A549 (cell line): ENCODE measurements around the gene EXOSC1. TPM values are rescaled to one million over a fixed set of nuclear protein-coding genes. Genes with fewer than 3 reads are reported as not detected.

Experiments used
- ATAC-seq, 2 experiments: fragments of 200-7000 bp in 1 of 2; fragments of >200 bp in 1 of 2; cut with Nextera tagmentation in 1 of 2; cut with Tn5 transposase in 1 of 2; 3 replicates each; pipeline versions ENCODE4 v1.8.0 to v1.9.1; 2018 to 2020; ENCODE audit warnings: mild to moderate bottlenecking in 1 of 2, moderate library complexity in 1 of 2
- CTCF ChIA-PET: fragments of 300-600 bp; sonication (Branson Sonifier 250); formaldehyde crosslinking; extraction: SDS; loops from one replicate; lab custom pipeline; 2021; ENCODE audit warnings: antibody characterized with exemption, inconsistent platforms; lab: Yijun Ruan, JAX
- POLR2A ChIA-PET: fragments of 350-600 bp; formaldehyde crosslinking; extraction: SDS; loops from one replicate; lab custom pipeline; 2021; ENCODE audit warnings: antibody characterized with exemption, inconsistent platforms; lab: Yijun Ruan, JAX
- DNase-seq, 2 experiments: peaks; one replicate each; pipeline versions ENCODE4 v3.0.0 to v3.0.0-alpha.2; 2011 to 2016; ENCODE audit warnings: low read depth in 1 of 2, low spot score in 1 of 2
- FAIRE-seq: peaks from 2 replicates; lab custom pipeline; 2011; peaks lifted over from hg19 to GRCh38; lab: Jason Lieb, UNC
- H3K27ac ChIP-seq, 2 experiments: fragments of >200 bp; sonication (Bioruptor Twin); formaldehyde crosslinking; 3 replicates each; pipeline ENCODE4 v1.5.1; 2016 to 2017
- H3K4me1 ChIP-seq: fragments of >200 bp; sonication (Bioruptor Twin); formaldehyde crosslinking; 3 replicates; pipeline ENCODE4 v1.6.1; 2016
- H3K4me2 ChIP-seq: fragments of >200 bp; sonication (Bioruptor Twin); formaldehyde crosslinking; 3 replicates; pipeline ENCODE4 v1.6.1; 2016
- H3K4me3 ChIP-seq: fragments of >200 bp; sonication (Bioruptor Twin); formaldehyde crosslinking; 3 replicates; pipeline ENCODE4 v1.5.1; 2016
- H3K9me3 ChIP-seq: fragments of >200 bp; sonication (Bioruptor Twin); formaldehyde crosslinking; 3 replicates; pipeline ENCODE4 v1.6.1; 2016
- BHLHE40 ChIP-seq: IDR thresholded peaks from 2 replicates; pipeline ENCODE4 v1.6.1; 2012; ENCODE audit warnings: low read depth, low read length, inconsistent platforms
- EHF ChIP-seq: fragments of 250-450 bp; sonication (Bioruptor Pico); IDR thresholded peaks from 2 replicates; pipeline ENCODE4 v1.5.0; 2020; ENCODE audit warnings: mild to moderate bottlenecking
- FOSB ChIP-seq: fragments of 250-450 bp; sonication (Bioruptor Pico); IDR thresholded peaks from 2 replicates; pipeline ENCODE4 v1.5.0; 2020; ENCODE audit warnings: mild to moderate bottlenecking, moderate library complexity
- FOSL2 ChIP-seq, 2 experiments: fragments of 450-650 bp in 1 of 2; fragments of >200 bp in 1 of 2; sonication (Bioruptor Twin) in 1 of 2; formaldehyde crosslinking; IDR thresholded peaks; 2 replicates each; pipeline versions ENCODE4 v1.5.0 to v1.6.1; 2016 to 2020; ENCODE audit warnings: mild to moderate bottlenecking in 1 of 2, moderate library complexity in 1 of 2
- FOXS1 ChIP-seq: fragments of 250-450 bp; sonication (Bioruptor Pico); IDR thresholded peaks from 2 replicates; pipeline ENCODE4 v1.5.0; 2020; ENCODE audit warnings: mild to moderate bottlenecking, moderate library complexity
- GATA3 ChIP-seq: IDR thresholded peaks from 2 replicates; pipeline ENCODE4 v1.6.1; 2012; ENCODE audit warnings: borderline replicate concordance
- HOXB5 ChIP-seq: fragments of 250-450 bp; sonication (Bioruptor Pico); IDR thresholded peaks from 2 replicates; pipeline ENCODE4 v1.5.0; 2020; ENCODE audit warnings: mild to moderate bottlenecking, moderate library complexity
- JUNB ChIP-seq: fragments of >200 bp; sonication (Bioruptor Twin); formaldehyde crosslinking; IDR thresholded peaks from 2 replicates; pipeline ENCODE4 v1.6.1; 2016
- KDM1A ChIP-seq: fragments of 200-600 bp; sonication (generic); IDR thresholded peaks from 2 replicates; pipeline ENCODE4 v1.6.1; 2016; ENCODE audit warnings: low read depth, mild to moderate bottlenecking
- KDM5A ChIP-seq: fragments of 200-600 bp; sonication (generic); IDR thresholded peaks from 2 replicates; pipeline ENCODE4 v1.6.1; 2016; ENCODE audit warnings: antibody characterized with exemption, mild to moderate bottlenecking
- MAFK ChIP-seq: fragments of 450-650 bp; IDR thresholded peaks from 2 replicates; pipeline ENCODE4 v1.6.1; 2014; ENCODE audit not compliant: partially characterized antibody
- NFE2L2 ChIP-seq: fragments of 150-350 bp; conservative IDR thresholded peaks from 2 replicates; pipeline ENCODE4 v1.6.1; 2014; ENCODE audit warnings: low read length
- PHF8 ChIP-seq: fragments of 200-600 bp; sonication (generic); IDR thresholded peaks from 2 replicates; pipeline ENCODE4 v1.6.1; 2016; ENCODE audit warnings: low read depth, mild to moderate bottlenecking, antibody characterized with exemption, moderate library complexity, borderline replicate concordance
- POLR2AphosphoS2 ChIP-seq: conservative IDR thresholded peaks from 2 replicates; pipeline ENCODE4 v1.6.1; 2012; ENCODE audit warnings: low read length, improper control_type of control experiment, inconsistent platforms
- RCOR1 ChIP-seq: fragments of 150-350 bp; IDR thresholded peaks from 2 replicates; pipeline ENCODE4 v1.6.1; 2014; ENCODE audit warnings: antibody characterized with exemption, low read length, low read depth
- SMC3 ChIP-seq: fragments of >200 bp; sonication (Bioruptor Twin); formaldehyde crosslinking; IDR thresholded peaks from 3 replicates; pipeline ENCODE4 v1.6.1; 2018; ENCODE audit warnings: inconsistent platforms
- TP53 ChIP-seq: fragments of 250-450 bp; sonication (Bioruptor Pico); IDR thresholded peaks from 2 replicates; pipeline ENCODE4 v1.5.0; 2021; ENCODE audit warnings: mild to moderate bottlenecking, moderate library complexity
- ZC3H11A ChIP-seq: fragments of 450-650 bp; IDR thresholded peaks from 2 replicates; pipeline ENCODE4 v1.6.1; 2014; ENCODE audit warnings: antibody characterized with exemption, mild to moderate bottlenecking
- ZFP36 ChIP-seq: fragments of 450-650 bp; IDR thresholded peaks from 2 replicates; pipeline ENCODE4 v1.6.1; 2014; ENCODE audit warnings: borderline replicate concordance; ENCODE audit not compliant: partially characterized antibody
- ZNF302 ChIP-seq: fragments of 250-450 bp; sonication (Bioruptor Pico); IDR thresholded peaks from 2 replicates; pipeline ENCODE4 v1.9.0; 2021; ENCODE audit warnings: inconsistent platforms, mild to moderate bottlenecking, moderate library complexity
- ZSCAN20 ChIP-seq: fragments of 250-450 bp; sonication (Bioruptor Pico); IDR thresholded peaks from 2 replicates; pipeline ENCODE4 v1.8.0; 2022; ENCODE audit warnings: mild to moderate bottlenecking, moderate library complexity
- WGBS: methylation state at CpG from one replicate; pipeline ENCODE4 v1.1.6; 2017; ENCODE audit errors: missing lambda C conversion rate; 5-methylcytosine and 5-hydroxymethylcytosine counted together
- polyA plus RNA-seq, 4 experiments: library from polyadenylated mRNA; depleted of rRNA in 3 of 4; stranded (reverse); fragments of >200 nt; fragmentation: RNase III in 1 of 4; extraction: RNeasy Plus Mini Kit Qiagen cat#74134 plus additional on column Dnase treatment in 1 of 4; gene quantifications; 2 replicates in 3 of 4; 3 replicates in 1 of 4; pipeline ENCODE4 v1.2.3, GENCODE V29; 2011 to 2017
- TF ChIP-seq, protein P1 (sequence below): fragments of >200 bp; sonication (Bioruptor Twin); formaldehyde crosslinking; IDR thresholded peaks from 3 replicates; pipeline ENCODE4 v1.6.1; 2016
- TF ChIP-seq, protein P2 (sequence below): IDR thresholded peaks from 2 replicates; pipeline ENCODE4 v1.6.1; 2012; ENCODE audit warnings: low read depth, borderline replicate concordance
- TF ChIP-seq, protein P3 (sequence below): fragments of 250-450 bp; sonication (Bioruptor Pico); IDR thresholded peaks from 2 replicates; pipeline ENCODE4 v1.5.0; 2020; ENCODE audit warnings: low read depth, mild to moderate bottlenecking, moderate library complexity

The EXOSC1 gene
- polyA plus RNA-seq, 2 of the 4 experiments (the other 2 are of a cell fraction): 54.8 to 64.0 TPM

DNA sequence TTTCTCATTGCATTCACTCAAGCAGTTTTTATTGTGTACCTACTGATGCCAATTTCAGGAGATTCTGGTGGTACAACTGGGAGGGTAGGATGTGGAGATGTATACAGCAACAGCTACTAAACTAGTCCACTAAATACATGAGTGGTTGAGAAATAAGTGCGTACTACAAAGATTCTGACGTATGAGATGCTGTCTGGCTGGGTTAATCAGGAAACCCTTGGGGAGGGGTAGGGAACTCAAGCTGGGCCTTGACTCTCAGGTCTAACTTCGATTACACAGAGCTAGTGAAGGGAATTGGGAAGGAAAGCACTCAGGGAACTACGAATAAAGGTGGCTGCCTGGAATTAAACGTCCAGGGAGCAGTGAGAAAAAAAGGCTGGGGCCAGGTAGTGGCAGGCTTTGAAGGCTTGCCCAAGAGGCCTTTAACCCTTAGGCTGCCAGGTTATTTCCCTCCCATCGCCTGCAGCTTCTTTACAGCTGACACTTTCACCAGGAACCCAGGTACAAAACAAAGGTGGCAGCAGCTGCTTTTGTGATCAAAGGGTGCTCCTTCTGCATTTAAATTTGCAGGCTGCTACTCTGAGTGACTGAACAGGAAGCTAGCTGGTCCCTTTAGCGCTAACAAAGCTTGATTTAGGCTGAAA lies 49.2 kb upstream of the EXOSC1 start:
- Histone ChIP-seq H3K4me1 (peaks cover 19% of the 10 kb centered on the region; the same call in 2 of the 3 replicates), H3K4me3 (no peak overlapping the region), H3K9me3 (no peaks in the 10 kb centered on the region), H3K4me2 (no peak overlapping the region), H3K27ac (no peak overlapping the region)
- no peak for TF ChIP-seq MAFK
- TF ChIP-seq ZSCAN20 (CRISPR knock-in tag): no peak
- TF ChIP-seq, protein P1, sequence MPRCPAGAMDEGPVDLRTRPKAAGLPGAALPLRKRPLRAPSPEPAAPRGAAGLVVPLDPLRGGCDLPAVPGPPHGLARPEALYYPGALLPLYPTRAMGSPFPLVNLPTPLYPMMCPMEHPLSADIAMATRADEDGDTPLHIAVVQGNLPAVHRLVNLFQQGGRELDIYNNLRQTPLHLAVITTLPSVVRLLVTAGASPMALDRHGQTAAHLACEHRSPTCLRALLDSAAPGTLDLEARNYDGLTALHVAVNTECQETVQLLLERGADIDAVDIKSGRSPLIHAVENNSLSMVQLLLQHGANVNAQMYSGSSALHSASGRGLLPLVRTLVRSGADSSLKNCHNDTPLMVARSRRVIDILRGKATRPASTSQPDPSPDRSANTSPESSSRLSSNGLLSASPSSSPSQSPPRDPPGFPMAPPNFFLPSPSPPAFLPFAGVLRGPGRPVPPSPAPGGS: no peak
- TF ChIP-seq FOXS1 (CRISPR knock-in tag): no peak
- no peak for TF ChIP-seq KDM5A
- no peak for TF ChIP-seq PHF8
- no peak for TF ChIP-seq POLR2AphosphoS2
- no peak for TF ChIP-seq JUNB
- TF ChIP-seq, protein P2, sequence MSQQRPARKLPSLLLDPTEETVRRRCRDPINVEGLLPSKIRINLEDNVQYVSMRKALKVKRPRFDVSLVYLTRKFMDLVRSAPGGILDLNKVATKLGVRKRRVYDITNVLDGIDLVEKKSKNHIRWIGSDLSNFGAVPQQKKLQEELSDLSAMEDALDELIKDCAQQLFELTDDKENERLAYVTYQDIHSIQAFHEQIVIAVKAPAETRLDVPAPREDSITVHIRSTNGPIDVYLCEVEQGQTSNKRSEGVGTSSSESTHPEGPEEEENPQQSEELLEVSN: no peak
- TF ChIP-seq FOSB (CRISPR knock-in tag): no peak
- no peak for TF ChIP-seq BHLHE40
- no peak for TF ChIP-seq FOSL2 (IDR thresholded peaks at IDR 0.05)
- TF ChIP-seq FOSL2 (CRISPR knock-in tag; IDR thresholded peaks at IDR 0.05): no peak
- TF ChIP-seq SMC3: no peak
- no peak for TF ChIP-seq ZFP36
- TF ChIP-seq ZNF302 (CRISPR knock-in tag): no peak
- TF ChIP-seq RCOR1: no peak
- TF ChIP-seq TP53 (CRISPR knock-in tag): no peak
- POLR2A ChIA-PET: no interaction called here
- ATAC-seq (no peak), DNase-seq (no peak), FAIRE-seq (peak; percentile 23)
- 70% methylated on average over 7 of the region's 7 CpGs for WGBS
- CTCF ChIA-PET: interaction anchor here (0.7 to 1.8 kb wide), 3 partner anchors 31 to 77 kb away, joined by 3 to 6 read pairs (median 5); no protein-coding TSS in a partner anchor

DNA sequence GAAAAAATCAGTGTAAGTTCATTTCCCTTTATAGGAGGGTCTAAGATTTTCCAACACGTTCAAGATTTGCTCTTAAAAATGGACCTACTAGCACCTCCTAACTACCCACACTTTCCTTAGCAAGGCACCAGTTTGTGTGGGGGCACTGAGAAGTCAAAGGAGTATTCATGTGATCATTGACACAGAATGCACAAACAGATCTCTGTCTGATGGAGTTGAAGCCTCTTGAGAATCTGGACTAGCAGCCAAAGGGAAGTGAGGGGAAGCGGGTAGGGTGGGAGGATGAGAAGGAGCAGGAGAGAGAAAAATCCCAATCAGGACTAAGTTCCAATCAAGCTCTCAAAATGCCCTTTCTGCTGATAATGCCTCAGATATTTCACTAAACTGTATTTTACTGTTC lies 48.3 kb upstream of the EXOSC1 start:
- no peak overlapping the region for H3K4me2 ChIP-seq
- 85% methylated on average over 2 of the region's 2 CpGs for WGBS
- TF ChIP-seq NFE2L2 (no peak), ZC3H11A (no peak), JUNB (no peak), EHF (CRISPR knock-in tag) (no peak), HOXB5 (no peak), GATA3 (no peak), KDM1A (no peak), BHLHE40 (no peak), FOSB (CRISPR knock-in tag) (no peak)
- TF ChIP-seq, protein P3, sequence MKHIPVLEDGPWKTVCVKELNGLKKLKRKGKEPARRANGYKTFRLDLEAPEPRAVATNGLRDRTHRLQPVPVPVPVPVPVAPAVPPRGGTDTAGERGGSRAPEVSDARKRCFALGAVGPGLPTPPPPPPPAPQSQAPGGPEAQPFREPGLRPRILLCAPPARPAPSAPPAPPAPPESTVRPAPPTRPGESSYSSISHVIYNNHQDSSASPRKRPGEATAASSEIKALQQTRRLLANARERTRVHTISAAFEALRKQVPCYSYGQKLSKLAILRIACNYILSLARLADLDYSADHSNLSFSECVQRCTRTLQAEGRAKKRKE (CRISPR knock-in tag): no peak
- TF ChIP-seq, all 56 proteins: peak for 0
- ATAC-seq (no peak), DNase-seq (no peak), FAIRE-seq (no peak)
- H3K4me3 ChIP-seq: no peak overlapping the region
- peaks cover 16% of the 10 kb centered on the region; the same call in 2 of the 3 replicates for H3K4me1 ChIP-seq
- H3K9me3 ChIP-seq: no peaks in the 10 kb centered on the region
- no peak overlapping the region for H3K27ac ChIP-seq
- POLR2A ChIA-PET: no interaction called here
- CTCF ChIA-PET: interaction anchor here (0.7 to 1.0 kb wide), 2 partner anchors 30 to 78 kb away, joined by 3 to 5 read pairs; no protein-coding TSS in a partner anchor
